HG03175 (cell line): Measurements from ENCODE around the gene RBSN.
"Not testable (repeated sequence)": the region's sequence is repeated elsewhere in the genome, so short reads cannot be mapped to it uniquely, and the experiment has no call there.

Experiments
- ATAC-seq: cut with Tn5 transposase; IDR thresholded peaks from one replicate; pipeline ENCODE4 v1.9.1; 2021; ENCODE audit warnings: mild to moderate bottlenecking, moderate library complexity; ENCODE audit not compliant: unreplicated experiment

RBSN gene

GRCh38 chr3:15098503-15099363, at the start of gene RBSN:
Gene RBSN, minus strand, starts transcription at chr3:15099148. Its CDS starts 3,028 bp downstream, at chr3:15096120.
- peak; percentile 90 for ATAC-seq

- ATAC-seq: no peak
Measured at GRCh38 chr3:15148614-15149013, 49.7 kb upstream of the RBSN start.

DNA sequence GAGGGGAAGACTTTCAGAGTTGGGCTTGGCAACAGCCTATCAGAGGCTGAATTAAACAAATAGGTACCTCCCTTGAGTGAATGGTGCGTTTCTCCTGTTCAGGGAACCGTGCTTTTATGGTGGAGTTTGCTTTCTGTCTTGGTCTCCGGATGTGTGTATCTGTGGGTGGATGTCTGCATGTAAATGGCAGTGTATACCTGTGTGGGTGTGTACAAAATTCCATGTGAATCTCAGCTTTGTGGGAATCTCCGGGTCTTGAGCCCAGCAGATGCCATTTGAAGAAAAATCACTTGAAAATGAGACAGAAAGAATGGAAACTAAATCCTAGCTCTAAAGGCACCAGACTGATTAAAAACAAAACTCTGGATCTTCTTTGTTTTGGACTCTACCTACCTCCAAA, 37.9 kb upstream of the RBSN start:
- not testable (repeated sequence) for ATAC-seq

- ATAC-seq: not testable (repeated sequence)
Measured at GRCh38 chr3:15134968-15135367, 36.0 kb upstream of the RBSN start.

- ATAC-seq: not testable (repeated sequence)
Measured at GRCh38 chr3:15128403-15128802, 29.5 kb upstream of the RBSN start.

DNA sequence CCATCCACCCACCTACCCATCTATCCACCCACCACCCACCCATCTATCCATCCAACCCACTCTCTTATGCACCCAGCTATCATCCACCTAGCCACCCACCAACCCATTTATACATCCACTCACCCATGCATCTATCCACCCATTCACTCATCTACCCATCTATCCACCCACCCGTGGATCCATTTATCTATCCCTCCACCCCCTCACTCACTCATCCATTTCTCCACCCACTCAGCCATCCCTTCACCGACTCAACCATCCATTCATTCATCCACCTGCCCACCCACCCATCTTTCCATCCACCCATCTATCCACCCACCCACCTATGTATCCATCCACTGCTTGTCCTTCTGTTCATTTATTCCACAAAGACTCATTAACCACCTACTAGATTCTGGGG, 28.0 kb upstream of the RBSN start:
- not testable (repeated sequence) for ATAC-seq

- no peak for ATAC-seq
Measured at GRCh38 chr3:15122398-15122797, 23.4 kb upstream of the RBSN start.

GRCh38 chr3:15121936-15122335, 23.0 kb upstream of the RBSN start:
- ATAC-seq: no peak

DNA sequence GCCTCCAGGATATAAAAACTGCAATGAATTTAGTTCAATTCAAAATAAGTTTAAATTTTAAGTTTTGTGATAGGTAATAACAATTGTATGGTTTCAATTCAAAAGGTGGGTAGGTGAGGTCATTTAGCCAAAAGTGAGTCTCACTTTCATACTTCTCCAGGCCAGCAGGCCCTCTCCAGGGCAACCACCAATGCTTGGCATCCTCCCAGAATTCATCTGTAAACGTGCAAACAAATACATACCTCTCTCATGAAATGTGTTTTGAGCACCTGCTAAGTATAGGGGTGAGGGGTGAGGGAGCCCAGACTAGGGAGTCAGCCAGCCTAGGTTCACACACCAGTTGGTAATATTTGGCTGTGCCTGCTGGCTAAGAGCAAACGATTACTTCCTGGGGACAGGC, 22.0 kb upstream of the RBSN start:
- no peak for ATAC-seq

GRCh38 chr3:15117011-15117410, 18.1 kb upstream of the RBSN start:
- ATAC-seq: no peak

DNA sequence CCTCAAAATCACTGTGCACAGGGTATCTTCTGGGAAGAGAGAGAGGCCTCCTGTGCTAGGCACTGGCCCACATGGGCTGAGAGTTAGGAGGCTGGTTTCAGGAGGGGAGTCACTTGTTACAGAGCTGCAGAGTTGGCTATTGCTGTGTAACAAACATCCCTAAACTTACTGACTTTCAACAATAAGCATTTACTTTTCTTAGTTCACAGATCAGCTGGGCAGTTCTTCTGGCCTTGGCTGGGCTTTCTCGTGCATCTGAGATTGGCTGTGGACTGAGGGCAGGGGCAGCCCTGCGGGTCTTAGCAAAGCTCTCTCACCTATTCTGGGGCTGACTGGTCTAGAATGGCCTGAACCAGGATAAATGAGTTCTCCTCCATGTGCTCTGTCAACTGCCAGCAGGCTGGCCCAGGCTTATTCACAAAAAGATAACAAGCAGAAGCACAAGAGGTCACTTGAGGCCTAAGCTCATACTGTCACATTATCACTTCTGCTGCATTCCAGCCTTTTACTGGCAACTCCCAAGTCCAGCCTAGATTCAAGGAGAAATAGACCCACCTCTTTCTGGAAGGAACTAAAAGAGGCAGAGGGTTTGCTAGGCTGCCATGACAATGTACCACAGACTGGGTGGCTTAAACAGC, 17.2 kb upstream of the RBSN start:
- ATAC-seq: no peak

- ATAC-seq: no peak
Measured at GRCh38 chr3:15114466-15115358, 15.8 kb upstream of the RBSN start.

- no peak for ATAC-seq
Measured at GRCh38 chr3:15113884-15114283, 14.9 kb upstream of the RBSN start.

DNA sequence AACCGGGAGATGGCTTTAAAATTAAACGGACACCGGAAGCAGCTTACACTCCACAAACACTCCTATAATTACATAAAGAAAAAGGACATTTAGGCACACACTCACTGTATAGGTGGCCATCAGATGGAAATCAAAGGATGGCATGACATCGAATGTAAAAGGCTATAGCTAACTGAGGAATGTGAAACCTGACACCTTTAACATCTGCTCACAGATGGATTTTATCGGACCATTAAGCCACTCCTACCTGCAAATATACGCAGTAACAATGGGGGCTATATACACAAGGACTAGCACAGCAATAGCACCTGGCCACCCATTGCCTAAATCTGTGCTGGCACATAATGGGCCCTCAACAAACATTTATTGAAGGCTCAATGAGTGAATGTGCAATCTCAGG, 14.5 kb upstream of the RBSN start:
- ATAC-seq: no peak

DNA sequence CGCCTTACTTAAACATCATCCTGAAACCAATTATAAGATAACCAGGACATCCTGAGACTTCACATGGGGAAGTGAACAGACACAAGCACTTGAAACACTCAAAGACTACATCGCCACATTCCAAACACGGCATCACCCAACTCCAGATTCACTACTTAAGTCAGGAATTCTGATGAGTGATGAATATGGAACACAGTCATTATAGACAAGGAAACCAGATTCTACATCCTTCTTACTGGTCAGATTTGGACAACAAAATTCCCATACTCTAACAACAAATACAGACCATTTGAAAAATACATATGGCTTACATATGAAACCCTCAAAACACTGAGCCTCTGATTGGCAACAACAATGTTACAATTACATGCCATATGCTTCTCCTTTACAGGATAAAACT, 13.1 kb upstream of the RBSN start:
- ATAC-seq: no peak

DNA sequence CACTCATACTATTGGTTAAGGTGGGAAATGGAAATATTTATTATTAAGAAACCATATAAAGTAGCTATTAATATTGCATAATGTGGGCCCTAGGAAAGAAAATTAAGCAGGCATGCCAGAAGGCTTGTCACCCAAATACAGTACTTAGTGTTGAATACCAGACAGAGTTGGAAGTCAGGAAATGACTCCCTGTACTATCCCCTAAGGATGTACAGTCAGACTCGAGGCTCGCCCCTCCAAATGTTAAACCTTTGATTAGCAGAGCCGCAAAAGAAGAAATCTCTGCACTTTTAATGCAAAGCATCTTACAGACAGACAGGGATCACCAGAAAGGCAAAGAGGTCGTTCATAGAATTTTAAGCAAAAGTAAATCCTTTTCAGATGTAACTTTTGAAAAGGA, 11.3 kb upstream of the RBSN start:
- ATAC-seq: no peak

- no peak for ATAC-seq
Measured at GRCh38 chr3:15108869-15109268, 9.9 kb upstream of the RBSN start.

DNA sequence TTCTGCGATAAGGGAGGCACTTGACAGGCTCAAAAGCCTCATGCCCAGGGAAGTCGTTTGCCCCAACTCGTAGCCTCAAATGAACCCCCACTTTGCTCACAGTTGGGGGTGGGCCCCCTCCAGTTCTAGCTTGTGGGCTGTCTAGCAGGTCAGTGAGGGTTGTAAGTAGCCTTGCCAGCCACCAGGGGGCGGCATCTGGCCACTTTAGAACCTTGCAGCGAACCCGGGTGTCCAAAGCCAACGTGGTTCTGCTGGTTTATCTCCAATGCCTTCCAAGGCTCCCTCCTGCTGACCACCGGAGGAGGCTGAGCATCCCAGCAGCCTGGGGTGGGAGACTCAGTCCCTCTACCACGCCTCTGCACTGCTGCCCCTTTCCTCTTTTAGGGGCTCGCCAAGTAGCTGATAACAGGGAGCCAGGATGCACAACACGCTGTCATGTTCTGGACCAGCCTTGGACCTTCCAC, 9.2 kb upstream of the RBSN start:
- peak; percentile 71 for ATAC-seq

DNA sequence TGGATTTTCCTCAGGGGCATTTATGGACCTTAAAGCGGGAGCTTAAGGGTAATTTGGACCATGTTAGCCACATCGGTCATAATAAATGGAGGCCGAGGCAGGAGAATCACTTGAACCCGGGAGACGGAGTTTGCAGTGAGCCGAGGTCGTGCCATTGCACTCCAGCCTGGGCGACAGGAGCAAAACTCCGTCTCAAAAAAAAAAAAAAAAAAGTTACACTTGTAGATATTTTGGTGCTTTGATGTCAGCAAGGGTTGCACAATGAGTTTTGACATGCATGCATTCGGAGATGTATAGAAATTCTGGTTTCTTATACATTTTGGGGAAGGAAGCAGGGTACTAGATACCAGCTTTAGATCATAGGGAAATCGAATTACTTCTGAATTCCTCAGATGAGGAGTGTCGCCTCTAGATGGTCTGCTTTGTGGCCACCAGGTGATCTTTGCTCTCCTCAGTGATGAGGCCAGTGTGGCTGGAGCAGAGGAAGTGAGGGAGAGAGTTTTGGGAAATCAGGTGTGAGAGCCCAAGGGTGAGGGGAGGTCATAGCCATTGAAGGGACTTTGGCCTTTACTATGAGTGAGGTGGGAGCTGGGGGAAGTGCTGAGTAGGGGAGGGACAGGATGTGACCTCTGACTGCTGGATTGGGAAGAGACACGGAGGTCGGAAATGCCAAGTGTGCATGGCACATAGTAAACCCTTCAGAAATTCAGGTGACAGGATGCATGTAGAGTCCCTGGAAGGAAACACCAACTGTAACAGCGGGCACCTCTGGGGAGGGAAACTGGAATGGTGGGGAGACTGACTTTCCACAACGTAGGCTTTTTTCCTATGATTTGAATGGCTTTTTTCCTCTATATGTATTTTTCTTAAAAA, 8.4 kb upstream of the RBSN start:
- ATAC-seq: no peak

DNA sequence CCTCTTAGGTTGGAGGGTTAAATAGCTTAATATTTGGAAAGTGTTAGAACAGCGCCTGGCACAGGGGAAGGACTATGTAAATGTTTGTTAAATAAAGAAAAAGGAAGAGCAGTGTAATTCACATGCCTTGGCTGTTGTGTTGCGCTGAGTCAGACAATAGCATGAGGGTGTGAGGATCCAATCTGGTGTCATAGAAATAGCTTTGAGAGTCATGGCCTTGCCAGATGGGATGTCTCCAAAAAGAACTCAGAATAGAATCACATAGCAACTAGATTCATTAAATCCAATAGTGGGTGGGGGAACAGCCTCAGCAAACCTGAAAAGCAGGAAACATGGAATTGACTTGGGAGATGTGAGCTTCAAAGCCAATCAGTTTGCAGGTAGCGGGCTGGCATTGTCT, 3.9 kb upstream of the RBSN start:
- ATAC-seq: no peak
